MM.1S (cell line): ENCODE results near the gene ORC5.

Experiments used
- EZH2 ChIP-seq: fragments of 300-600 bp; sonication (generic); optimal IDR thresholded peaks from 2 replicates; pipeline ENCODE3; 2017; ENCODE audit warnings: low read depth, mild to moderate bottlenecking, antibody characterized with exemption, low read length, mixed read lengths
- EZH2phosphoT487 ChIP-seq: fragments of 300-600 bp; sonication (generic); IDR thresholded peaks from 2 replicates; pipeline ENCODE4 v1.6.1; 2018; ENCODE audit warnings: antibody characterized with exemption, low read length
- TF ChIP-seq, protein P1 (sequence below): fragments of 300-600 bp; sonication (generic); IDR thresholded peaks from 2 replicates; pipeline ENCODE4 v1.5.1; 2016; ENCODE audit warnings: antibody characterized with exemption, low read length, mixed read lengths

GRCh38 chr7:104231054-104232046, 23.5 kb upstream of the ORC5 start:
- TF ChIP-seq, protein P1, sequence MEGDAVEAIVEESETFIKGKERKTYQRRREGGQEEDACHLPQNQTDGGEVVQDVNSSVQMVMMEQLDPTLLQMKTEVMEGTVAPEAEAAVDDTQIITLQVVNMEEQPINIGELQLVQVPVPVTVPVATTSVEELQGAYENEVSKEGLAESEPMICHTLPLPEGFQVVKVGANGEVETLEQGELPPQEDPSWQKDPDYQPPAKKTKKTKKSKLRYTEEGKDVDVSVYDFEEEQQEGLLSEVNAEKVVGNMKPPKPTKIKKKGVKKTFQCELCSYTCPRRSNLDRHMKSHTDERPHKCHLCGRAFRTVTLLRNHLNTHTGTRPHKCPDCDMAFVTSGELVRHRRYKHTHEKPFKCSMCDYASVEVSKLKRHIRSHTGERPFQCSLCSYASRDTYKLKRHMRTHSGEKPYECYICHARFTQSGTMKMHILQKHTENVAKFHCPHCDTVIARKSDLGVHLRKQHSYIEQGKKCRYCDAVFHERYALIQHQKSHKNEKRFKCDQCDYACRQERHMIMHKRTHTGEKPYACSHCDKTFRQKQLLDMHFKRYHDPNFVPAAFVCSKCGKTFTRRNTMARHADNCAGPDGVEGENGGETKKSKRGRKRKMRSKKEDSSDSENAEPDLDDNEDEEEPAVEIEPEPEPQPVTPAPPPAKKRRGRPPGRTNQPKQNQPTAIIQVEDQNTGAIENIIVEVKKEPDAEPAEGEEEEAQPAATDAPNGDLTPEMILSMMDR: peak; percentile 82
- TF ChIP-seq EZH2: no peak
- no peak for TF ChIP-seq EZH2phosphoT487
